Stimulated activated CD8-positive, alpha-beta memory T cell treated with anti-CD3 and anti-CD28 coated beads, Interleukin-12 subunit alpha, Interleukin-12 subunit beta, amount 100 ng/mL, for 24 hours (primary cell): ENCODE data around the gene MYRF.

ENCODE experiments used
- DNase-seq: peaks from one replicate; pipeline ENCODE4 v3.0.0-alpha.2; 2020; ENCODE audit errors: extremely low read depth

The MYRF gene

DNA sequence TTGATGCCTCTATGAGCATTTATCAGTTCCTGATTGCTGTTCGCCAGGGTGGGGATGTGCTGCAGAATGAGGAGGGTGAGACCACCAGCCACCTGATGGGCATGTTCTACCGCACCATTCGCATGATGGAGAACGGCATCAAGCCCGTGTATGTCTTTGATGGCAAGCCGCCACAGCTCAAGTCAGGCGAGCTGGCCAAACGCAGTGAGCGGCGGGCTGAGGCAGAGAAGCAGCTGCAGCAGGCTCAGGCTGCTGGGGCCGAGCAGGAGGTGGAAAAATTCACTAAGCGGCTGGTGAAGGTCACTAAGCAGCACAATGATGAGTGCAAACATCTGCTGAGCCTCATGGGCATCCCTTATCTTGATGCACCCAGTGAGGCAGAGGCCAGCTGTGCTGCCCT is 43.0 kb downstream of the MYRF start:
- DNase-seq = no peak

DNA sequence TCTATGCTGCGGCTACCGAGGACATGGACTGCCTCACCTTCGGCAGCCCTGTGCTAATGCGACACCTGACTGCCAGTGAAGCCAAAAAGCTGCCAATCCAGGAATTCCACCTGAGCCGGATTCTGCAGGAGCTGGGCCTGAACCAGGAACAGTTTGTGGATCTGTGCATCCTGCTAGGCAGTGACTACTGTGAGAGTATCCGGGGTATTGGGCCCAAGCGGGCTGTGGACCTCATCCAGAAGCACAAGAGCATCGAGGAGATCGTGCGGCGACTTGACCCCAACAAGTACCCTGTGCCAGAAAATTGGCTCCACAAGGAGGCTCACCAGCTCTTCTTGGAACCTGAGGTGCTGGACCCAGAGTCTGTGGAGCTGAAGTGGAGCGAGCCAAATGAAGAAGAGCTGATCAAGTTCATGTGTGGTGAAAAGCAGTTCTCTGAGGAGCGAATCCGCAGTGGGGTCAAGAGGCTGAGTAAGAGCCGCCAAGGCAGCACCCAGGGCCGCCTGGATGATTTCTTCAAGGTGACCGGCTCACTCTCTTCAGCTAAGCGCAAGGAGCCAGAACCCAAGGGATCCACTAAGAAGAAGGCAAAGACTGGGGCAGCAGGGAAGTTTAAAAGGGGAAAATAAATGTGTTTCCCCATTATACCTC is 43.6 kb downstream of the MYRF start:
- DNase-seq = no peak

DNA sequence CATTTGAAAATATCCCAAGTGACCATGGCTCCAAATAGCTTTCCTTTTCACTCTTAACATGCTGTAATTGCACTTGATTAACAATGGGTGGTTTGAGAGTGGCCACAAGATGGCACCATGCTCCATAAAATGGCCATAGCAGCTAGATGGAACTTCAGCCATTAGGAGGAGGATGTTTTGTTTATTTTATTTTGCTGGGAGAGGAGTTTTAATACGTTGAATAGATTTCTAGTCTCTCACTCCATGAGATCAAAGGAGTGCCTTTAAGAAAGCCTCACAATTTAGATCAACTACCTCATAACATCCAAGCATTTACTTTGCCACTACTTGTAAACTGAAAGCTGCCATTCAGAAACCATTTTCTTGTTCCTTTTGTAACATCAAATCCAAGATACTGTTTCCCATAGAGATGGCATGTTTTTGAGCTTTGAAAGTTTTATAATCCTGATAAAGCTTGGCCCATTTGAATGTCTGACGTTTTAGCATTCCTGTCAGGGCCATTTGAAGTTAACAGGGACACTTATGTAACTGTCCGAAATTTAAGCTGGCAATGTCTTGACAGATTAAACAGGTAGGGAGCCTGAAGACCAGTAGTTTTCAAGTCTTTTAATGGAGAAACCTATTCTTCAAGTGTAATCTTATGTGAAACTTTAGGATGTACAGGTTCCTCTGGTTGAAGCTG is 45.0 kb downstream of the MYRF start:
- DNase-seq = no peak

DNA sequence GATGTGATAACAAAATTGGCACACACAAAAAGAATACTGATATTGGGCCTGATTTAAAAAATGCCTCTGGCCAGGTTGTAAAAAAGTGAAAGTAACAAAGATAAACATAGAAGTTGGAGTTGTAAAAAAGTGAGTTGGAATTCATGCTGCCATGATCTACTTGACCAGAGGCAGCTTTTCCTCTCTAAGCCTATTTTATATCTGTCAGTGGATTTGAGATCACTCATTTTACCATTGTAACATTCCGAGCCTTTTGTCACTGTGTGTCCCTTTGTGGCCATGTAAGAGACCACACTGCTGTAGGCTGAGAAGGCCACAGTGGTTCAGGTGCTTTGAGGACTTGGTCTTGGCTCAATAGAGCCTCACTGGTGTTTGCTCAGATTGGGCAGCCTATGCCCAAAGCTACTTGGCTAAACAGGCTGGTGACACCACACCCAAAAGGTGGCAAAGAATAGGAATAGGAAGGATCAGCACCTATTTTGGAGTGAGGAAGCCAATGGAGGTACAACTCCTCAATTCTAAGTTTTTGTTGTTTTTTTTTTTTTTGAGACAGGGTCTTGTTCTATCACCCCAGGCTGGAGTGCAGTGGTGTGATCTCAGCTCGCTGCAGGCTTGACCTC is 47.3 kb downstream of the MYRF start:
- DNase-seq = no peak

DNA sequence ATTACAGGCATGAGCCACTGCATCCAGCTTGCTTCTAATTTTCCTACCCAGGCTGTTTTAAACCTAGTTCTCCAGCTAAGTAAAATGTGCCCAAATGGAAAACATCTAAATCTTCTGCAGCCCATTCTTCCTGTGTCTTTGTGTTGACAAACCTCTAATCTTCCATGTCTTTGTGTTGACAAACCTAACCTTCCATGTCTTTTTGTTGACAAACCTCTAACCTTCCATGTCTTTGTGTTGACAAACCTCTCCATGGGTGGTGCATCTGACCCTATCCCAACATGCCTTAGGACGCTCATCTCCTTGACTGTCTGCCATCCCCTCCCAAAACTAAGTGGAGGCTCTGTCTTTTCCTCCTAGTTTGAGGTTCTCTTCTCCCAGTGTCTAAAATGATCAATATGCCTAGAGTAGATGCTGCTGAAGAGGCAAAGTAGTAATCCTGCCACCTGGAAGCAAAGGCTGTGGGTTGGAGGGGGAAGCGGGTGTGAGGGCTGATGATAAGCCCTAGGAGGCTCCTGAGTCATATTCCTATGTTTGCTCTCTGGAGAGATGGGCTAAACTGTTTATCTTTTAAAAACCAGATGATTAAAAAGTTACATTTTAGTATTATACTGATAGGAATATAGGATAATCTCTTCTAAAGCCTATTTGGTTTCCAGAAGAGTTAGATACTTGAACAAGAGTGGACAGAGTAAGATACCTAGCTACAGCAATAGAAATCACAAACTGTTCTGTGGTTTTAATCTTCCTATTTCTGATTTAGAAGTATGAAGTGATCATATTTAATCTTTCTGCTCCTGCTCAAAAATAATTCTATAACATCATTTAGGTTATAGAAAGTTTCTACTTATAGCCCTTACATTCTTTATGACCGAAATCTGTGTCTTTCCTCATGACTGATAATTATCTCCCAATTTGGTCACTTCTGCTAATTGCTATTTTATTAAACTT is 48.2 kb downstream of the MYRF start:
- DNase-seq = no peak

DNA sequence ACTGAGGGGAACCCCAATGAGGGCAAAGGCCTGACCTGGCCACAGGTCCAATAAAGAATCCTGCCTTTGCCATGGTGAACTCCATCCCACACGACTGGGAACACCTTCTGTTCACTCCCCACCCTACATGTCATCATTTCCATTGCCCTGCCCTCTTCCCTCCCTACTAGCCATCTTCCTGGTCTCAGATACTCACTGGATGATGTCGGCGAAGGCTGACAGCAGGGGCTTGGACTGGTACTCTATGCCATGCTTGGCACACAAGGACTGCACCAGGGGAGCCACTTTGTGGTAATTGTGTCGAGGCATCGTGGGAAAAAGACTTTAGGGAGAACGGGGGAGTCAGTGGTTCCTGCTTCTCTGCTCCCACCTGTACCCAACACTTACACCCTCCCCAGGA is 50.2 kb downstream of the MYRF start:
- DNase-seq = no peak

DNA sequence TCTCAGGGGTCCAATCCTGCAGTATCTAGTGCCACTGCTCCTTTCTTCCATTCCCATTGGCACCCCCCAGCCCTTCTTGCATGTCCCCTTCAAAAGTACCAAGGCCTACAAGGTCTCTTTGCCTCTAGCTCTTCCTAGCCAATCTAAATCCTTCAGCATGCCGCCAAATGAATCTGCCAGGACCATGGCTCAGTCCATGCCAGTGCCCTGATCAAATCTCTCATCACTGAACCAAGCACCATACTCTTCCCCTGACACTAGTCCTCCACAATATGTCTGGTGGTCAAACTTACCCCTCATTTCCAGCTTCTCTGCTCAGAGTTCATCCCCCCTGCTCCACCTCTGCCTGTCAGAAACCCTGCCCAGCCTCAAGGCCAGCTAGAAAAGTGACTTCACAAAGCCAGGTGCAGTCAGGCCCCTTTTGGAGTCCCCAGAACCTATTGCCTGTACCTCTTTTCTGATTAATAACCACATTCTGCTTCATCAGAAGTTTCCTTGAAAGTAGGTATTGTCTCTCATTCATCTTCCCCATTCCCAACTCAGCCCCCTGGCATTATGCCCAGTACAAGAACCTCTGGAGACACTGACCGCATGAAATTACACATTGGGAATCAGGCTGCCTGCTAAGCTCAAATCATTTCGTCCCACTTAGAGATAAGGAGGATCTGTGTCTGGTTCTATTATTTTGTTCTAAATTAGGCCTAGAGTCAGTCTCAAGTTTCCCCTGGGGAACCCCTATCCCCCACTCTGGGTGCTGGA is 51.6 kb downstream of the MYRF start:
- DNase-seq = no peak

DNA sequence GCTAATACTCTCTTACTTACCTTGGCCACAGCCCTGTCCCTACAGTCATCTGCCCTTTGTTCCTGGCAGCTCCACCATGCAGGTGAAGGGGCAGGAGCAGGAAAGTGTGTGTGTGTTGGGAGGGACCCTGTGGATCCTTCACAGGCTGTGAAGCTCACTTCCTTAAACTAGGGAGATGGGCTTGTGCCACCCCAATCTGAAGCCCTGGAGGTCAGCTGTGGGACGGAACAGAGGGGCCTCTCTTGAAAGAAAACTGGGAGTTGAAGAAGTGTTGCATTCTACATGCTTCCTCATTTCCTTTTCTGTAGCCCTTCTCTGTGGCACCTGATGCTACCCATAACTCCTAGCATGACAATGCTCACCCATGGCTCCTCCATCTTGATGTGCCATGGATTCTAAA is 52.7 kb downstream of the MYRF start:
- no peak for DNase-seq

DNA sequence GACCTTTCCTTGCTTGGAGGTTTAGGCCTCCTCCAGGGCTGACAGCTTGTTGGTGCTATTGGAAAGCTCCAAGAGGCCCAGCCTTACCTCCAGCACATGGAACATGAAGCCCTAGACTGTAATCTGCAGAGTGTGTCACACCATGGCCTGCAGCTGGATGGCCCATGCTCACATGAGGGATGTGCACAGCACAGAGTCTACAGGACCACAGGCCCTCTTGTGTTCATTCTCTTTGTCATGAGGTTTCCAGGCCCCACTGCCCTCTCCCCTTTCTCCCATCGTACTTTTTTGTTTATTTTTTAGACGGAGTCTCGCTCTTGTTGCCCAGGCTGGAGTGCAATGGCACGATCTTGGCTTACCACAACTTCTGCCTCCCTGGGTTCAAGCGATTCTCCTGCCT is 54.3 kb downstream of the MYRF start:
- DNase-seq = no peak

DNA sequence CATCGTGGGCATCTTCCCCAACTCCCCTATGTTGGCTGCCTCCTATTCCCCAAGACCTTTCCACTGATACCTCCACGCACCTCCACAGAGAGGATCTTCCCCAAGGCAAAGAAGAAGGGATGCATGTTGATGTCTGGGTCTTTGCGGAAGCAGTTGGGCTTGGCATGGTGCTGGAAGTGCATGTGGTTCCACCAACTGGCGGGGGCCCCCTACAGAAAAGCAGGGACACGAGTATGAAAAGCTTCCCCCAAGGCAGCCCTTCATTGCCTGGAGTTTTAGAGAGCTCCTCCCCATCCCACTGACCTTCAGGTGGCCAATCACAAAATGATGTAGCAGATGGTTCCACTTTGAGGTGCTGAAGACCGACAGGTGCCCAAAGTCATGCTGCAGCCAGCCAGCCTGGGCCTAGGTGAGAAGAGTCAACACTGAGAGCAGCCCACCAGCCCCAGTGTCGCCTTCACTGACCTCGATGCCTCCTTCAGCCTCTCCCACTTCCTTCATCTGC is 58.3 kb downstream of the MYRF start:
- DNase-seq = no peak

DNA sequence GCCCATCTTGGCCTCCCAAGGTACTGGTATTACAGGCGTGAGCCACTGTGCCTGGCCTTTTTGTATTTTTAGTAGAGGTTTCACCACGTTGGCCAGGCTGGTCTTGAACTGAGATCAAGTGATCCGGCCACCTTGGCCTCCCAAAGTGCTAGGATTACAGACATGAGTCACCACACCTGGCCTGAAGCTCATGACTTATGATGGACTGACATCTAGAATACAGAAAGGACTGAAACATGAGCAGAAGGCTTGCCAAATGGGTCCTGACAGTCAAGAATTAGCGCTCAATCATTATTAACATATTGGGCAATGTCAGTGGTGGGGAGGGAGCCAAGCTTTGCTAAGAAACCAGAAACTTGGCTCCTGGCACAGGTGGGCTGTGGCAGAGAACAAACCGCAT is 59.4 kb downstream of the MYRF start:
- no peak for DNase-seq

DNA sequence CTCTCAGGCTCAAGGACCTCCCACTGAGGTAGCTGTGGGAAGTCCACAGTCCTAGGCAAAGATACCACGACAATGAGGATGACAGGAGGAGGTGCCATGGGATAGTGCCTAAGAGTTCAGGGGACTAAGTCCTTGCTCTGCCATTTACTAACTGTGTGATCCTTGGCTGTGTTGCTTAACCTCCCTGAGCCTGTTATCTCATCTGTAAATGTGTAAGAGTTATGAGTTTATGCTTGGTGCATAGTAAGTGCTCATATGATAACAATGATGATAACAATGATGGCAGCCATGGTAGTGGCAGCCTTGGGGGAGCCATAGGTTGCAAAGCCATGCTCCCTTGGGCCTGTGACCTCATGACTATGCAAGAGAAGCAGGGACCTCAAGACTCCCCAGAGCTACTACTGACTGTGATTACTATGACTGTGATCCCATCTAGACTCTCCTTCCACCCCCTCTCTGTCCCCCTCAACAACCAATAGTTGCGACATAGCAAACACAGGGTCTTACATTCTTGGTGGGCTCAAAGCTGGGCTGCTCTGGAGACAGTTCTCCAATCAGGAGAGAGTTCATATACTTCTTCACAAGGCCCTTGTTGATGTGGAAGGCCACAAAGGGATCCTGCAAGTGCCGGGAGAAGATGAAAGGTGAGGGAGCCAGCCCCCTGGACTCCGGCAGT is 60.4 kb downstream of the MYRF start:
- DNase-seq = no peak

DNA sequence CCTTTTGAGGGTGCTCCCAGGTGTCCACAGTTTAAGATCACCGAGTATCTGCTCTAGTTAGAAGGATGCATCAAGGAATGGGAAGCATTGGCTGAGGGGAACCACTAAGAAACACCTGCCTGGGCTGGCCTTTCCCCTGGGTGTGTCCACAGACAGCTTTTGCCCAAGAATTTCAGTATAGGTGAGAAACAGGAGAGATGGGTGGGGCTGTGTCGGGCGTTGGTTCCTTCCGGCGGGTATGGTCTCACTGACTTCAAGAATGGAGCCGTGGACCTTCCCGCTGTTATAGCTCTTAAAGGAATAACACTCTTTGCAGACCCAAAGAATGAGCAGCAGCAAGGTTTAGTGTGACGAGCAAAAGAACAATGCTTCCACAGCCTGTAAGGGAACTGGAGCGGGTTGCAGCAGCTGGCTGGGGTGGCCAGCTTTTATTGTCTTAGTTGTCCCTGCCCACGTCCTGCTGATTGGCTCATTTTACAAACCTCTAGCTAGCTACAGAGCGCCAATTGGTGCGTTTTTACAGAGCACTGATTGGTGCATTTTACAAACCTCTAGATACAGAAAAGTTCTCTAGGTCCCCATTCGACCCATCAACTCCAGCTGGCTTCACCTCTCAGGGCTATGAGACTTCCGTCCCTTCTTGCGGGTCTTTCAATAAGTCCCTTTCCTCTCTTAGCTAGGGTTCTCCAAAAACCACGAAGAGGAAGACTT is 62.0 kb downstream of the MYRF start:
- no peak for DNase-seq

DNA sequence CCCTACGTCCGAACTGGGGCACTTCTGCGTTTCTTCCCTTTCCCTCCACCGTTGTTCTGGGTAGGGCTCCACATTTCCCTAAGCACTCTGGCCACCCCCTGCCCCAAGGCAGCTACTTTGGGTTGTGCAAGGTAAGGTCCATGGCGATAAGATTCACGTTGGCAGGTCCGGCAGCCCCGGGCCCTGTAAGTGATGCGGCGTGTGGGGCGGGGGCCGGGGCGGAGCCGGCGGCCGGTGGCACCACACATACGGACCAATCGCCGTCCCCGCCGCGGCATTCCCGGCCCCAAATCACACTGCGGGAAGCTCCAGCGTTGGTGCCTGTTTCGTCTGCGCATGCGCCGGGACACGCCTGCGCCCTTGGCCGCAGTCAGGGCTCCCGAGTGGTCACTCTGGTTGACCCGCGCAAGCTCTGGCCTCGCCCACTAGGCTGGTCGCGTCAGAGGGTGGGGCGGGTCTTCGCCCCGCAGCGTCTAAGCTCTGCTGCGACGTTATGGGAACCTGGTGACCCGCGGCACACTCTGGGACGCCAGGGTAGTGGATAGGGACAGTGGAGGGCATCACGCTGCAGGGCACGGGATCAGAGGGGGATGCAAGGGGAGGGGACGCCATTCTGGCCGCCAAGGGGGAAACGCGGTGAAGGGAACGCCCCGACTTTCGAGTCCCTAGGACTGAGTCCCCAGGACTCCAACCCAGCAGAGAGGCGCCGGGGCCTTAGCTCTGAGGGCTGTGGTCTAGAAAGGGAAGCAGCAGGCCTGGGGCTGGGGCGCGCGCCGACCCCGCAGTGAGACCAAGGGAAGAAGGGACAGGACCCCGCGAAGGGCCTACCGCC is 62.7 kb downstream of the MYRF start:
- no peak for DNase-seq

DNA sequence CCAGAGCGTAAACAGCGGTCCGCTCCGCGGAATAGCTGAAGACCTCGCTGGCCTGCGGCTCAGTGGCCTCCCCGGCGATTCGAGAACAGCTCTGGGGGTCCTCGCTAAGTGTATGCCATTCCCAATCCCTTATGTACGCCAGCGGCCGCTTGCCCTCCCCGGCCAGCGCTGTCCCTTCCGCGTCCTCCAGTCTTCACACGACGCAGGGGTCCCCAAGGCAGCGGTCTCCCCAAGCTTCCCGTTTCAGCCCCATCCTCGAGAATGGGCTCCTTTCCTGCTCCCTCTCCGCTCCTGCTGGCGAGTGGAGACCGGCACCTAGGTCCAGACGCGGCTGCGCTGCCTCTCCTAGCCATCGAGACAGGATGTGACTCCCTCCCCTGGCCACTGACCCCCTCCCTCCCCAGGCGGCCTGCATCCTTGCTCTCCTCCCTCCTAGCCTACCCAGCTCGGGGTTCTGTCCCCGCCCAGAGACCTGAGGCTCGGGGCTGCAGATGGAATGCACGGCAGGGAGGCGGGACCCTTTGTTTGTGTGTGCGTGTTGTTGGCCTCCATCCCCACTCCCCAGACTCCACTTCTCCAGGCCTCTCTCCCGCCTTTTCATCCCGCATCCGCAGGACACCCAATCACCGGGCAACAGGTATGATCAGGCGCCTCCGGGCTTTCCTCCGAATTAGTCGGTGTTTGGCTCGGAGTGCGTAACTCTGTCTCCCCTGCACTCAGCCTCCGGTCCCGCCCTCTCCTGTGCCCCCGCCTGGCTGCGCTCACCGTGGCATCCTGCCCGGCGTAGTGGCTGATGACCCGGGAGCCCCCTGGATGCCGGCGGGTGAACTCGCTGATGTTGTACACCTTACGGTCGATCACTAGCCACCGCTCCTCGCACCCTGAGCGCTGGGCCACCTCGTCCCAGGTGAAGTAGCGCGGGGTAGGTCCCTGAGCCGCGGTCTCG is 63.6 kb downstream of the MYRF start:
- DNase-seq = no peak

DNA sequence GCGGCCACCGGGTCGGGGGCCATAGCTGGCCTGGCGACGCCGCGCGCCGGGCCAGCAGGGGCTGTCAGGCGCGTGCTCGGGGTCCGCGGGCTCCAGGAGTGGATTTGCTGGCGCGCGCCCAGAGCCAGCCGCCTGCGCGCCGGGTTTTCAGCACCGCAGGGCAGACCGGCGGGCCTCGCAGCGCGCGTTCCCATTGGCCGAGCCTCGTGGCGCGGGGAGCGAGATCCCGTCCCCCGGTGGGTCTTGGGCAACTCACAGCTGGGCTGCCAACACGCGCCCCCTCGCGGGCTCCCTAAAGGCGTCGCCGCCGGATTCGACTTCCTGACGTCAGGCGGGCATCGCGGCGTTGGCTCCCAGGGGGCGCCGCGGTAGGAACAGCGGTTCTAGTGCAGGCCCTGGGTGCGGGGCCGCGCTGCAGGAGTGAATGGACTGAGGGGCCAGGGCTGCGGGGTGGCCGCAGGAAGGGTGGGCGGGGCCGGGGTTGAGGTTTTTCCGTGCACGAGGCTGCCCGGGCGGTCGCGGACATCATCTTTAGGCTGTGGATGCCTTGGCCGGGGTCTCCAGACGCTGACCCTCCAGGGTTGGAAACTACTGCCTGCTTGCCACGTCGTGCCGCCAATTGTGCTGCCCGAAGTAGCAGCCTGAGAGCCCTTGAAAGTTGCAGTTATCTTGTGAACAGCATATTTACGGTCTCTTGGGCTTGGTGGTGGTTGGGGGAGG is 64.5 kb downstream of the MYRF start, which contains the start of gene FADS1:
Gene FADS1, minus strand, starts transcription at position 268 of the 720 bp plus-strand sequence. Its CDS starts 74 bp downstream, at position 194.
- peak; percentile 54 for DNase-seq
